WTC11 (cell line): ENCODE data around the gene OXT.

Experiments
- CTCF ChIP-seq: fragments of 200-600 bp; IDR thresholded peaks from 2 replicates; pipeline ENCODE4 v1.8.0; 2022; ENCODE audit warnings: antibody characterized with exemption
- E2F5 ChIP-seq: sonication (generic); formaldehyde crosslinking; IDR thresholded peaks from 2 replicates; pipeline ENCODE4 v1.8.1; 2022; ENCODE audit warnings: mild to moderate bottlenecking, moderate library complexity, missing genetic modification reagents
- SOX15 ChIP-seq: fragments of 250-450 bp; sonication (Bioruptor Pico); IDR thresholded peaks from 2 replicates; pipeline ENCODE4 v1.9.0; 2021; ENCODE audit warnings: mild to moderate bottlenecking
- ZNF423 ChIP-seq: fragments of 250-450 bp; sonication (Bioruptor Pico); IDR thresholded peaks from 2 replicates; pipeline ENCODE4 v2.1.2; 2022; ENCODE audit warnings: mild to moderate bottlenecking, moderate library complexity
- TF ChIP-seq, protein P1 (sequence below): fragments of 250-450 bp; sonication (Bioruptor Pico); IDR thresholded peaks from 2 replicates; pipeline ENCODE4 v1.8.0; 2021; ENCODE audit warnings: mild to moderate bottlenecking

DNA sequence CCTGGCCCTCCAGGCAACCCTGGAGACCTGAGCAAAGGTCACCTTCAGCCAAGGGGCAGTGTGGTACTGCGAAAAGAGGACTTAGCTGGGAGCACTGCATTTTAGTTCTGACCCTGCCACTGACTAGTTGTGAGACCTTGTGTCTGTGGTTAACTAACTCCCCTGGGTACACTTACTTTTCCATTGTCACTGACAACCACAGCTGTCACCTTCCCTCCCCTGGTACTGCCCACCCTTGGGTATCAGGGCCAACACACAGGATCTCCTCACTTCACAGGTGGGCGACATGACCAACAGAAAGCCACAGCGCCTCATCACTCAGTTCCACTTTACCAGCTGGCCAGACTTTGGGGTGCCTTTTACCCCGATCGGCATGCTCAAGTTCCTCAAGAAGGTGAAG, 49.6 kb upstream of the OXT start:
- no peak for TF ChIP-seq CTCF
- TF ChIP-seq SOX15: no peak
- TF ChIP-seq E2F5: no peak
- no peak for TF ChIP-seq ZNF423 (CRISPR knock-in tag)
- TF ChIP-seq, protein P1, sequence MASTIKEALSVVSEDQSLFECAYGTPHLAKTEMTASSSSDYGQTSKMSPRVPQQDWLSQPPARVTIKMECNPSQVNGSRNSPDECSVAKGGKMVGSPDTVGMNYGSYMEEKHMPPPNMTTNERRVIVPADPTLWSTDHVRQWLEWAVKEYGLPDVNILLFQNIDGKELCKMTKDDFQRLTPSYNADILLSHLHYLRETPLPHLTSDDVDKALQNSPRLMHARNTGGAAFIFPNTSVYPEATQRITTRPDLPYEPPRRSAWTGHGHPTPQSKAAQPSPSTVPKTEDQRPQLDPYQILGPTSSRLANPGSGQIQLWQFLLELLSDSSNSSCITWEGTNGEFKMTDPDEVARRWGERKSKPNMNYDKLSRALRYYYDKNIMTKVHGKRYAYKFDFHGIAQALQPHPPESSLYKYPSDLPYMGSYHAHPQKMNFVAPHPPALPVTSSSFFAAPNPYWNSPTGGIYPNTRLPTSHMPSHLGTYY (CRISPR knock-in tag): no peak
